Ramos (cell line): ENCODE data around the gene RASSF4.

Source experiments
- in situ Hi-C: fragments of 300-500 bp; cut with MboI; formaldehyde crosslinking; loops from one replicate; pipeline ENCODE4 v1.14.3; 2022; ENCODE audit warnings: low sequenced_read_pairs; ENCODE audit not compliant: unreplicated experiment

The RASSF4 gene

DNA sequence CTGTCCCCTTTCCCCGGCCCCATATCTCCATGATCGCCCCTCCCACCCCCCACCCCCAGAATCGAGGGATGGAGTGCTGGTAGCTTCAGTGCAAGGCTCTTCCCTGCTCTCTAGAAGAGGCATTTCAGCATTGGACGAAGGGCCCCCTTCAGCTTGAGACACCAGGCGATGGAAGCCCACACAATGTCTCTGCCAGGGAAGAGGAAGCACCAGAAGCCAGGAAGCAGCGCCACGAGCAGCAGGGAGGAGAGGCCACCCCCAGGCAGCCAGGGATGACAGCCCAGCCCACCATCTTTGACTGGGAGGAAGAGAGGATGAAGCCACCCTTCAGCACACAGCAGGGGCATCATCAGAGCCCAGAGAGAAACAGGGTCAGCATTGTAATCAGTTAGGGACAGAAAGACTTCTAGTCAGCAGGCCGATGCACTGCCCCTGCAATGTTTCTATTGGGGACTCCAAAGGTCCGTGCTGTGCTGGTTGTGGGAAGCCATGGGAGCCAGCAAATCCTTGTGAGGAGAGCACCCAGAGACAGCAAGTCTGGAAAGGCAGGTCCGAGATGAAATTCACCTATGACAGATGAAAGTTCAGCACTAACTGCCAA lies 32.8 kb upstream of the RASSF4 start:
- in situ Hi-C loops = no loop called here

- in situ Hi-C loops = no loop called here
These were observed 32.2 kb upstream of the RASSF4 start for GRCh38 chr10:44927352-44927751.

- in situ Hi-C loops = no loop called here
These were observed 31.1 kb upstream of the RASSF4 start for GRCh38 chr10:44928462-44928861.

DNA sequence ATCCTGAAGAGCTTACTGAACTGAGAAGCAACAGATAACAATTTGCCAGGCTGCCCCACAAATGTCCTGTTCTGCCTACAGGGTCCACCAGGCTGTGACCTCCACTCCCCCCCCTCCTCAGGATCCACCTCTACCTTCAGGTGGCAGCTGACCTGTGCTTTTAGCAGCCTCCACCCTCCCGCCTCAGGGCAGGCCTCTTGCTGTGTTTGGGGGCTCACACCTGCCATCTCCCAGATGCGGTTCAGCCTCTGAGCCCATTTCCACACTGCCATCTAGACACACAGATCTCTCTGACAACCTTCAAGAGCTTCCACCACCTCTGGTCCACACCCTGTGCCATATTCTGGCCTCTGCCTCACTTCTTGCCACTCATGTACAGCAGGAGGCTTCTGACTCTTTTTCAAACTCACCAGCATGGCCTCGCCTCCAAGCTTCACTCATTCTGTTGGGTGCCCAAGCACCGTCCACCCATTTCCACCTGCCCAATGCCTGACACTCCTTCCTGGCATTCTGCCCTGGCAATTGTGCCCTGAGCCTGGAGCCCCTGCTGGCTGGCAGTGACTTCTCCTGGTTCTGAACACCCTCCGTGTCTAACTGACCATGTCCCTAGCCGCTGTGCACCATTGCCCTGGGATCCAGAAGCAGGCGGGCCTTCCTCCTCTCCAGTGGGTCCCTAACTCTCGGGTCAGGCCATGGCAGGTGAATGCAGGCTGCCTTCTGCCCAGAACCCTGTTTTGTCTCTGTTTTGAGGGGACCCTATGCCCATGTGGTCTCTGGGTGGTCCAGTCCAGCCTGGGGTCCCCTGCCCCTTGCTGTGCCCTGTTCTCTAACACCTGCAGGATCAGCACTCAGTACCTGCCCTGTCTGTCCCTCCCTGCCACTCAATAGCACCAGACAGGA lies 30.0 kb upstream of the RASSF4 start:
- in situ Hi-C loops = loop anchor here (5.0 kb wide), 1 partner anchor 48 kb away; the partner anchor contains the start of gene DEPP1

DNA sequence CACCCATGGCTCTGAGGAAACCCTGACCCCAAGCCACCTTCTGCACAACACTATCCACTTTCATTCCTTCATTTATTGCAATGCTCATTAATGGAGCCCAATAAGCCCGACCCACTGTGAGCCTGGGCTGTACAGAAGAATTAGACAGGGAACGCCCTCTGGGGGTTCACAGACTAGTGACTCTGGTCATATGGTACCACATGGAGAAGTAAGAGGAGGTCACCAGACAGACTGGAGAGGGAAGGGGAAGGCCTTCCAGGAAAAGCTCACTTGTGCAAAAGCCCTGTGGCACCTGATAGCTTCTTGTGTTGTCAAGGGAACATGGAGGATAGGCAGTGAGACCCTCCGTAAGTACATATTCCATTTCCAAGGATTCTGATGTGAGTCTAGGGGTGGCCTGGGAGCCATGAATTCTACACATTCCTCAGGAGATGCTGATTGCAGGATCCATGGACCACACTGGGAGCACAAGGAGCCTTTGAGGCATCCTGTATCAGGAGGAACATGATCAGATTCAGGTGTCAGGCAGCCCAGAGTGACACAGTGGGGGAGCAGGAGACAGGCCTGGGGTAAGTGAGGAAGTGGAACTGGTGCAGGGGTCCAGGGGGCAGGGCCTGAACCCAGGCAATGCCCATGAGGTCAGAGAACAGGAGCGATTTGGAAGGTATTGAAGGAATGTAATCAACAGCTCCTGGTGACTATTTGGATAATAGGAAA lies 28.5 kb upstream of the RASSF4 start:
- in situ Hi-C loops = loop anchor here (5.0 kb wide), 1 partner anchor 46 kb away; the partner anchor contains the start of gene DEPP1

GRCh38 chr10:44931621-44932516 lies 27.7 kb upstream of the RASSF4 start:
- in situ Hi-C loops = loop anchor here (5.0 kb wide), 1 partner anchor 45 kb away; the partner anchor contains the start of gene DEPP1

GRCh38 chr10:44932517-44933450 lies 26.8 kb upstream of the RASSF4 start:
- in situ Hi-C loops = loop anchor here (5.0 kb wide), 1 partner anchor 45 kb away; the partner anchor contains the start of gene DEPP1

DNA sequence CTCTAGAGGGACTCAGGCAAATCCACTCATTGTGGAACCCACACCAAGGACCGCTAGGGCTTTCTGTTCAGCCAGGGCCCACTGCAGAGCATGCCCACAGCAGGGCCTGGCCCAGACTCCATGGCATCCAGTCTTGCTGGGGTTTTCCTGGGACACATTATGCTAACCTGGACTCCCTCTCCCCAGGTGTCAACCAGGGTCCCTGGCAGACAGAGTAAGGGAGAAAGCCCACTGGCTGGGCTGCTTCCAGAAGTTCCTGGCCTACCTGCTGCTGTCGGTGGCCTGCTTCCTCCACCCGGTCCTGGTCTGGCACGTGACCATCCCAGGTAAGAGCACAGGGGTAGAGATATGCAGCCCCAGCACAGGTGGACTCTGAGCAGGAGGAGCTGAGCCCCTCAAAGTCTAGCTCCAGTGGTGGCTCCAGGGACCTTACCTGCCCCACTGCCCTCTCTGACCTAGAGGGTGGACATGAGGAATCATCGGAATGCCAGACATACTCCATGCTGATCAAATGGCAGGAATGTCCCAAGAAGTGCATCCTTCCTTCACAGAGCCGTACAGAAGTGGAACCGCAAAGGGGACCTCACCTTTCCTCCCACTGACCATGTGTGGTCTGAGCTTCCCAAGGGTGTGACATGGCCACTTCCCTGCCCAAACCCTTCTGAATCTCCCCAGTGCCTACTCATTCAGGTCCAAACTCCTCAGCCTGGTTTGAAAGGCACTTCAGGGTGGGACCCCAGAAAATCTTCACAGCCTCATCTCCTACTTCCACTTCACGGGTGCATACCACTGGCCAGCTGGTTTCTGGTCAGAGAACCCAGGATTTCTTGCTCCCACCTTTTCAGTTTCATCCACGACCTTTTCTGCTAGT lies 25.9 kb upstream of the RASSF4 start:
- in situ Hi-C loops = loop anchor here (5.0 kb wide), 1 partner anchor 44 kb away; the partner anchor contains the start of gene DEPP1

- in situ Hi-C loops = loop anchor here (5.0 kb wide), 1 partner anchor 43 kb away; the partner anchor contains the start of gene DEPP1
These were observed 25.0 kb upstream of the RASSF4 start for GRCh38 chr10:44934416-44935200.

- in situ Hi-C loops = no loop called here
These were observed 24.2 kb upstream of the RASSF4 start for GRCh38 chr10:44935201-44935965.

- in situ Hi-C loops = no loop called here
These were observed 23.7 kb upstream of the RASSF4 start for GRCh38 chr10:44935966-44936295.

- in situ Hi-C loops = no loop called here
These were observed 23.2 kb upstream of the RASSF4 start for GRCh38 chr10:44936314-44936975.

DNA sequence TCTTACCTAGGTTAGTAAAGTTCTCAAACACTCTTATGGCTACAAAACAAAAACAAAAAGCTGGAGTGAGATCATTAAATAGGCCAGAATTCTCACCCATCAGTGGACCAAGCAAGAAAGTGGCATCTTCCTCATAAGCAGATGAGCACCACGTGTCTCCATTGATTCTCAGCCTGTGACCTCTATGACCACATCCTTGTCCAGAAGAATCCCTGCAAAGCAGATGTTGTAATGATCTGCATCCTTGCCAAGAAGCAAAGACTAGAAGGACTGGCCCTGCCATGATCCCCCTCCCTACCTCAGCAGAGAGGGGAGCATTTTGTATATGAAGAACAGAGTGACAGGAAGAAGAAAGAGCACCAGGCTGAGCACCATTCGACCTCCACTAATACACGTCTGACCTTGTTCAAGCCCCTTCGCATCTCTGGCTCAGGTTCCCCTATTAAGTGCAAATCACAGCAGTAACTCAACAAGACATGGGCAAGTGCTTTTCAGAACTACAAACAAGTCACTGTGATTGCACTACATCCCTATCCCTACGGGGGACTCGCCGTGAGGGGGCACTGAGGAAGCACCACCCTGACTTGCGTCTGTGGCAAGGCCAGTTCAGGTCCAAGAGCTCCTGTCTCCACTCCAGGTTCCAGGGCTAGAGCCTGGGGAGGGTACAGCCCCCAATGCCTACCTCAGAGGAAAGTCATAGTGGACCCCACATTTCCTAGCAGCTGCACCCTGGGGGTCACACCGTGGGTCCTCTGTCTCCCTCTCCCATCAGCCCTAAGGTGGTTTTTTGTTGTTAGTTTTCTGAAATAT lies 22.2 kb upstream of the RASSF4 start:
- in situ Hi-C loops = no loop called here

DNA sequence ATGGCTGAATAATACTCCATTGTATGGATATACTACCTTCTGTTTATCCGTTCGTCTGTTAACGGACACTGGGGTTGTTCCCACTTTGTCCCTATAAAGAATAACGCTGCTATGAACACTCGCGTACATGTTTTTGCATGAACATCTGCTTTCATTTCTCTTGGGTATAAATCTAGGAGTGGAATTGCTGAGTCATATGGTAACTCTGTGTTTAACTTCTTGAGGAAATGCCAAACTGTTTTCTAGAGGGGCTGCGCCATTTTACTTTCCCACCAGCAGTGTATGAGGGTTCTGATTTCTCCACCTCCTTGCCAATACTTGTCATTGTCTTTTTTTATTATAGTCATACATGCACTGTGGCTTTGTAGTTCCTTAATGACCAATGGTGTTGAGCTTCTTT lies 20.6 kb upstream of the RASSF4 start:
- in situ Hi-C loops = no loop called here
